Measurements from ENCODE around the gene IFT27. TPM values are rescaled to one million over a fixed set of nuclear protein-coding genes. Genes with fewer than 3 reads are reported as not detected.

IFT27 gene
- total RNA-seq, 1 experiment from 2014 or later = 8.3 TPM

- ChIA-PET POLR2A (no interaction called here), CTCF (no interaction called here)
- Mint-ChIP-seq H3K36me3 (ENCODE audit: insufficient read depth, unreplicated experiment) (no peaks in the 10 kb centered on the region), H3K4me3 (ENCODE audit: unreplicated experiment) (no peak overlapping the region), H3K27me3 (ENCODE audit: insufficient read depth, unreplicated experiment) (peaks cover 39% of the 10 kb centered on the region), H3K9me3 (ENCODE audit: unreplicated experiment) (no peaks in the 10 kb centered on the region), H3K4me1 (ENCODE audit: low read depth, unreplicated experiment) (no peaks in the 10 kb centered on the region), H3K27ac (ENCODE audit: unreplicated experiment) (no peak overlapping the region)
- Histone ChIP-seq H3K27me3 (replicated peaks; ENCODE audit: control insufficient read depth, insufficient read depth, low read length) (no peaks in the 10 kb centered on the region), H3K4me1 (no peaks in the 10 kb centered on the region), H3K9me3 (no peaks in the 10 kb centered on the region), H3K4me3 (ENCODE audit: low read depth, low read length) (no peak overlapping the region), H3K36me3 (ENCODE audit: control insufficient read depth, insufficient read depth, low read length) (no peaks in the 10 kb centered on the region)
- intact Hi-C loops (cut with micrococcal nuclease; ENCODE audit: unreplicated experiment) = no loop called here
- no peak for DNase-seq
- no TSS peak for BruUV-seq (replicated peaks)
- no peak for TF ChIP-seq CTCF (IDR thresholded peaks at IDR 0.05; ENCODE audit: insufficient read depth in 1 of 2, low read depth in 1 of 2, low read length in 1 of 2, severe bottlenecking in 1 of 2, unreplicated experiment in 1 of 2)
Measured at GRCh38 chr22:36727927-36728488, 47.9 kb downstream of the IFT27 start.

GRCh38 chr22:36727110-36727509, 48.8 kb downstream of the IFT27 start:
- CTCF ChIA-PET = no interaction called here
- Mint-ChIP-seq H3K4me1 (ENCODE audit: low read depth, unreplicated experiment) (no peaks in the 10 kb centered on the region), H3K9me3 (ENCODE audit: unreplicated experiment) (no peaks in the 10 kb centered on the region), H3K27ac (ENCODE audit: unreplicated experiment) (no peak overlapping the region), H3K27me3 (ENCODE audit: insufficient read depth, unreplicated experiment) (peaks cover 41% of the 10 kb centered on the region), H3K36me3 (ENCODE audit: insufficient read depth, unreplicated experiment) (no peaks in the 10 kb centered on the region), H3K4me3 (ENCODE audit: unreplicated experiment) (no peak overlapping the region)
- Histone ChIP-seq H3K4me3 (ENCODE audit: low read depth, low read length) (no peak overlapping the region), H3K9me3 (no peaks in the 10 kb centered on the region), H3K4me1 (no peaks in the 10 kb centered on the region), H3K36me3 (ENCODE audit: control insufficient read depth, insufficient read depth, low read length) (no peaks in the 10 kb centered on the region), H3K27me3 (replicated peaks; ENCODE audit: control insufficient read depth, insufficient read depth, low read length) (no peaks in the 10 kb centered on the region)
- no peak for TF ChIP-seq CTCF (IDR thresholded peaks at IDR 0.05; ENCODE audit: insufficient read depth in 1 of 2, low read depth in 1 of 2, low read length in 1 of 2, severe bottlenecking in 1 of 2, unreplicated experiment in 1 of 2)
- intact Hi-C loops (cut with micrococcal nuclease; ENCODE audit: unreplicated experiment) = no loop called here
- BruUV-seq (replicated peaks) = no TSS peak
- POLR2A ChIA-PET = no interaction called here
- DNase-seq = no peak

- POLR2A ChIA-PET = no interaction called here
- intact Hi-C loops (cut with micrococcal nuclease; ENCODE audit: unreplicated experiment) = no loop called here
- no peaks in the 10 kb centered on the region for H3K4me1 Mint-ChIP-seq (ENCODE audit: low read depth, unreplicated experiment)
- no peaks in the 10 kb centered on the region for H3K4me1 ChIP-seq
- CTCF ChIA-PET = no interaction called here
- no peaks in the 10 kb centered on the region for H3K36me3 Mint-ChIP-seq (ENCODE audit: insufficient read depth, unreplicated experiment)
- H3K9me3 ChIP-seq = no peaks in the 10 kb centered on the region
- H3K4me3 Mint-ChIP-seq (ENCODE audit: unreplicated experiment) = no peak overlapping the region
- H3K4me3 ChIP-seq (ENCODE audit: low read depth, low read length) = no peak overlapping the region
- no peaks in the 10 kb centered on the region for H3K36me3 ChIP-seq (ENCODE audit: control insufficient read depth, insufficient read depth, low read length)
- peaks cover 40% of the 10 kb centered on the region for H3K27me3 Mint-ChIP-seq (ENCODE audit: insufficient read depth, unreplicated experiment)
- H3K9me3 Mint-ChIP-seq (ENCODE audit: unreplicated experiment) = no peaks in the 10 kb centered on the region
- H3K27ac Mint-ChIP-seq (ENCODE audit: unreplicated experiment) = no peak overlapping the region
- no TSS peak for BruUV-seq (replicated peaks)
- no peak for DNase-seq
- H3K27me3 ChIP-seq (replicated peaks; ENCODE audit: control insufficient read depth, insufficient read depth, low read length) = no peaks in the 10 kb centered on the region
- no peak for TF ChIP-seq CTCF (IDR thresholded peaks at IDR 0.05; ENCODE audit: insufficient read depth in 1 of 2, low read depth in 1 of 2, low read length in 1 of 2, severe bottlenecking in 1 of 2, unreplicated experiment in 1 of 2)
Measured at GRCh38 chr22:36726007-36726380, 49.9 kb downstream of the IFT27 start.

Data from Caco-2 (cell line).